GM21447 (cell line): ENCODE results near the gene RABL3.
A peak's percentile ranks its signal among the peaks of the same experiment; 100 is the strongest.
"Not testable (repeated sequence)": the region's sequence is repeated elsewhere in the genome, so short reads cannot be mapped to it uniquely, and the experiment has no call there.

Experiments
- ATAC-seq: cut with Tn5 transposase; IDR thresholded peaks from one replicate; pipeline ENCODE4 v1.9.1; 2021; ENCODE audit not compliant: unreplicated experiment

The RABL3 gene

GRCh38 chr3:120742198-120742848, at the start of gene RABL3, which contains the start of gene GTF2E1:
Gene RABL3, minus strand, starts transcription at chr3:120742516. Its CDS starts 9 bp downstream, at chr3:120742507.
Gene GTF2E1, plus strand, starts transcription at chr3:120742744. Its CDS starts 7,809 bp downstream, at chr3:120750553.
- ATAC-seq, result peak; percentile 99

- ATAC-seq, result no peak
Measured at GRCh38 chr3:120791913-120792312, 49.6 kb upstream of the RABL3 start.

- no peak for ATAC-seq
Measured at GRCh38 chr3:120791010-120791409, 48.7 kb upstream of the RABL3 start.

- ATAC-seq, result peak; percentile 62
Measured at GRCh38 chr3:120785832-120786231, 43.5 kb upstream of the RABL3 start.

- peak; percentile 95 for ATAC-seq
Measured at GRCh38 chr3:120780977-120781376, 38.7 kb upstream of the RABL3 start.

GRCh38 chr3:120778776-120779175, 36.5 kb upstream of the RABL3 start:
- no peak for ATAC-seq

GRCh38 chr3:120775411-120775810, 33.1 kb upstream of the RABL3 start:
- ATAC-seq, result no peak

- peak; percentile 76 for ATAC-seq
Measured at GRCh38 chr3:120773932-120774331, 31.6 kb upstream of the RABL3 start.

GRCh38 chr3:120772081-120772480, 29.8 kb upstream of the RABL3 start:
- ATAC-seq, result no peak

- ATAC-seq, result no peak
Measured at GRCh38 chr3:120770891-120771290, 28.6 kb upstream of the RABL3 start.

GRCh38 chr3:120769436-120769835, 27.1 kb upstream of the RABL3 start:
- ATAC-seq, result no peak

- no peak for ATAC-seq
Measured at GRCh38 chr3:120767106-120767505, 24.8 kb upstream of the RABL3 start.

GRCh38 chr3:120766576-120766975, 24.3 kb upstream of the RABL3 start:
- no peak for ATAC-seq

GRCh38 chr3:120765830-120766493, 23.6 kb upstream of the RABL3 start:
- peak; percentile 63 for ATAC-seq

GRCh38 chr3:120764206-120764605, 21.9 kb upstream of the RABL3 start:
- no peak for ATAC-seq

GRCh38 chr3:120763601-120764000, 21.3 kb upstream of the RABL3 start:
- ATAC-seq, result peak; percentile 82

GRCh38 chr3:120762615-120763014, 20.3 kb upstream of the RABL3 start:
- ATAC-seq, result no peak

GRCh38 chr3:120758551-120758950, 16.2 kb upstream of the RABL3 start:
- ATAC-seq, result not testable (repeated sequence)

- ATAC-seq, result no peak
Measured at GRCh38 chr3:120756061-120756460, 13.7 kb upstream of the RABL3 start.

GRCh38 chr3:120753810-120754209, 11.5 kb upstream of the RABL3 start:
- ATAC-seq, result no peak

- ATAC-seq, result no peak
Measured at GRCh38 chr3:120752865-120753264, 10.5 kb upstream of the RABL3 start.

- no peak for ATAC-seq
Measured at GRCh38 chr3:120752230-120752629, 9.9 kb upstream of the RABL3 start.

GRCh38 chr3:120749843-120750242, 7.5 kb upstream of the RABL3 start:
- no peak for ATAC-seq
